Spinal cord (tissue), 10 donors: ENCODE results near the gene SOX13. TPM values are rescaled to one million over a fixed set of nuclear protein-coding genes. Genes with fewer than 3 reads are reported as not detected.

ENCODE experiments used
- DNase-seq, 6 donors: peaks; one replicate each; pipeline versions ENCODE4 v3.0.0 to v3.0.0-alpha.2; 2013 to 2015; ENCODE audit warnings: low spot score in 6 of 6, low read depth in 4 of 6
- H3K27ac ChIP-seq: one replicate; pipeline ENCODE4 v1.5.1; 2013; ENCODE audit warnings: low read depth, low read length, control low read depth
- H3K27me3 ChIP-seq: one replicate; pipeline ENCODE4 v1.6.1; 2013; ENCODE audit warnings: low read length; ENCODE audit not compliant: control insufficient read depth, insufficient read depth
- H3K36me3 ChIP-seq: one replicate; pipeline ENCODE4 v1.6.1; 2013; ENCODE audit warnings: low read length; ENCODE audit not compliant: control insufficient read depth, insufficient read depth
- H3K4me1 ChIP-seq: one replicate; pipeline ENCODE4 v1.6.1; 2013; ENCODE audit warnings: low read length; ENCODE audit not compliant: control insufficient read depth, insufficient read depth
- H3K4me3 ChIP-seq: one replicate; pipeline ENCODE4 v1.5.1; 2013; ENCODE audit warnings: low read depth, low read length, control low read depth
- H3K9me3 ChIP-seq: one replicate; pipeline ENCODE4 v1.6.1; 2013; ENCODE audit warnings: low read length; ENCODE audit not compliant: control insufficient read depth, insufficient read depth
- WGBS: methylation state at CpG from one replicate; pipeline ENCODE4 v1.1.5; 2013; ENCODE audit warnings: missing lambda C conversion rate; ENCODE audit not compliant: insufficient coverage; 5-methylcytosine and 5-hydroxymethylcytosine counted together
- polyA plus RNA-seq, 2 donors: library from polyadenylated mRNA; unstranded; fragments of 120-200 nt; gene quantifications; one replicate each; pipeline ENCODE4 v1.2.1, GENCODE V29; 2013; ENCODE audit not compliant: insufficient read length in 2 of 2
- total RNA-seq, 2 donors: library from RNA; depleted of rRNA in 1 of 2; stranded (reverse); fragments of 120-200 nt in 1 of 2; fragments of >200 nt in 1 of 2; gene quantifications; one replicate each; pipeline versions ENCODE4 v1.2.3 to v1.2.4, GENCODE V29; 2013 to 2014
- donor health status: healthy.

Gene SOX13
- total and polyA plus RNA-seq, 4 donors: 8.4 to 49.6 (median 31.5) TPM

- Histone ChIP-seq H3K36me3 (peaks cover 28% of the 10 kb centered on the region), H3K4me3 (no peak overlapping the region), H3K4me1 (peaks cover 23% of the 10 kb centered on the region), H3K27me3 (no peaks in the 10 kb centered on the region), H3K27ac (no peak overlapping the region), H3K9me3 (no peaks in the 10 kb centered on the region)
- WGBS: 93% methylated on average over 4 of the region's 4 CpGs
- no peak for DNase-seq
Measured at GRCh38 chr1:204145033-204145504, 72.2 kb downstream of the SOX13 start.

GRCh38 chr1:204146309-204146708 lies 73.4 kb downstream of the SOX13 start:
- H3K27me3 ChIP-seq: no peaks in the 10 kb centered on the region
- WGBS: 93% methylated on average over 4 of the region's 6 CpGs
- peaks cover 20% of the 10 kb centered on the region for H3K36me3 ChIP-seq
- H3K9me3 ChIP-seq: no peaks in the 10 kb centered on the region
- H3K4me3 ChIP-seq: no peak overlapping the region
- no peak for DNase-seq
- no peak overlapping the region for H3K27ac ChIP-seq
- peaks cover 35% of the 10 kb centered on the region for H3K4me1 ChIP-seq

GRCh38 chr1:204146965-204147364 lies 74.0 kb downstream of the SOX13 start:
- 69% methylated on average over 5 of the region's 7 CpGs for WGBS
- H3K36me3 ChIP-seq: peaks cover 15% of the 10 kb centered on the region
- H3K27ac ChIP-seq: no peak overlapping the region

GRCh38 chr1:204147406-204148383 lies 74.8 kb downstream of the SOX13 start:
- 59% methylated on average over 6 of the region's 13 CpGs for WGBS
- H3K9me3 ChIP-seq: no peaks in the 10 kb centered on the region
- H3K27me3 ChIP-seq: no peaks in the 10 kb centered on the region
- peak in 1 of 6 donors; percentile 16 for DNase-seq
- peak overlapping the region; percentile 25 for H3K27ac ChIP-seq
- H3K36me3 ChIP-seq: peaks cover 15% of the 10 kb centered on the region
- H3K4me3 ChIP-seq: no peak overlapping the region
- peaks cover 43% of the 10 kb centered on the region for H3K4me1 ChIP-seq

More at GRCh38 chr1:204146965-204147364, 74.0 kb downstream of the SOX13 start:
- H3K4me1 ChIP-seq: peaks cover 37% of the 10 kb centered on the region
- no peaks in the 10 kb centered on the region for H3K9me3 ChIP-seq
- H3K4me3 ChIP-seq: no peak overlapping the region
- H3K27me3 ChIP-seq: no peaks in the 10 kb centered on the region
- no peak for DNase-seq

- no peaks in the 10 kb centered on the region for H3K27me3 ChIP-seq
- H3K9me3 ChIP-seq: no peaks in the 10 kb centered on the region
- DNase-seq: no peak
- no peak overlapping the region for H3K4me3 ChIP-seq
- peaks cover 12% of the 10 kb centered on the region for H3K36me3 ChIP-seq
- WGBS: 74% methylated on average over 2 of the region's 2 CpGs
- peaks cover 45% of the 10 kb centered on the region for H3K4me1 ChIP-seq
- H3K27ac ChIP-seq: no peak overlapping the region
Measured at GRCh38 chr1:204149107-204149506, 76.2 kb downstream of the SOX13 start.

- H3K4me1 ChIP-seq: peaks cover 45% of the 10 kb centered on the region
- H3K36me3 ChIP-seq: peaks cover 12% of the 10 kb centered on the region
- no peak for DNase-seq
- H3K27me3 ChIP-seq: no peaks in the 10 kb centered on the region
- H3K27ac ChIP-seq: no peak overlapping the region
- no peaks in the 10 kb centered on the region for H3K9me3 ChIP-seq
- H3K4me3 ChIP-seq: no peak overlapping the region
- 87% methylated on average over 6 of the region's 16 CpGs for WGBS
Measured at GRCh38 chr1:204149635-204150565, 77.0 kb downstream of the SOX13 start.

GRCh38 chr1:204150702-204151551 lies 78.0 kb downstream of the SOX13 start:
- H3K27ac ChIP-seq: peak overlapping the region; percentile 47

GRCh38 chr1:204151552-204152309 lies 78.8 kb downstream of the SOX13 start, which contains the start of gene ETNK2:
TSS of gene ETNK2 (minus strand) at chr1:204152044. CDS start at chr1:204151852, 192 bp downstream.
- Histone ChIP-seq H3K4me3 (peak within 1 kb of the TSS; percentile 63), H3K36me3 (peaks cover 10% of the 10 kb centered on the region), H3K27me3 (no peaks in the 10 kb centered on the region), H3K4me1 (peaks cover 45% of the 10 kb centered on the region), H3K9me3 (no peaks in the 10 kb centered on the region), H3K27ac (peak within 1 kb of the TSS; percentile 47)
- WGBS: 0% methylated on average over 83 of the region's 94 CpGs
- DNase-seq: peak in 3 of 6 donors; percentile 38 to 83 (median 78)

More at GRCh38 chr1:204150702-204151551, 78.0 kb downstream of the SOX13 start:
- WGBS: 10% methylated on average over 24 of the region's 33 CpGs
- Histone ChIP-seq H3K4me1 (peaks cover 45% of the 10 kb centered on the region), H3K9me3 (no peaks in the 10 kb centered on the region), H3K4me3 (peak overlapping the region; percentile 59), H3K36me3 (peaks cover 12% of the 10 kb centered on the region), H3K27me3 (no peaks in the 10 kb centered on the region)
- peak in 2 of 6 donors; percentile 10 to 45 for DNase-seq
